ENCODE results near the gene SCFD2. TPM values are rescaled to one million over a fixed set of nuclear protein-coding genes. Genes with fewer than 3 reads are reported as not detected.
"Not testable (repeated sequence)": the region's sequence is repeated elsewhere in the genome, so short reads cannot be mapped to it uniquely, and the experiment has no call there.

The SCFD2 gene
- polyA plus RNA-seq, 6 donors from 2014 or later = 11.6 to 22.7 (median 19.3) TPM

DNA sequence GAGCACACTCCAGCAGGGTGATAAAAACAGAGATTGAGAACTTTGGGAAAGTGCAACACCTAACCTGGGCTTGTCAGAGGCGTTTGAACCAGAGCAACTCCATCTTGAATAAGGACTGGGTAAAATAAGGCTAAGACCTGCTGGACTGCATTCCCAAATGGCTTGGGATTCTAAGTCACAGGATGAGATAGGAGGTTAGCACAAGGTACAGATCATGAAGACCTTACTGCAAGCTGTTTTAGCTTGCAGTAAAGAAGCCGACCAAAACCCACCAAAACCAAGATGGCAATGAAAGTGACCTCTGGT, 43.9 kb downstream of the SCFD2 start:
- H3K36me3 Mint-ChIP-seq = peaks cover 2 to 4% of the 10 kb centered on the region in 2 donors
- H3K27me3 Mint-ChIP-seq = no peaks in the 10 kb centered on the region
- peaks cover 14 to 47% (median 17%) of the 10 kb centered on the region in 3 donors for H3K4me1 Mint-ChIP-seq
- peaks cover 0 to under 1% (median 0%) of the 10 kb centered on the region in 7 donors for H3K9me3 Mint-ChIP-seq
- H3K27ac Mint-ChIP-seq = peak overlapping the region in 1 of 6 donors; percentile 62
- no peak for DNase-seq
- H3K4me3 Mint-ChIP-seq = no peak overlapping the region
- ATAC-seq (ENCODE audit: low read depth in 2 of 2) = no peak

- no peaks in the 10 kb centered on the region for H3K27me3 Mint-ChIP-seq
- H3K9me3 Mint-ChIP-seq = no peaks in the 10 kb centered on the region
- DNase-seq (no peak), ATAC-seq (ENCODE audit: low read depth in 2 of 2) (no peak)
- peaks cover 14 to 47% (median 15%) of the 10 kb centered on the region in 3 donors for H3K4me1 Mint-ChIP-seq
- H3K4me3 Mint-ChIP-seq = no peak overlapping the region
- peak overlapping the region in 2 of 6 donors; percentile 59 to 62 for H3K27ac Mint-ChIP-seq
- no peaks in the 10 kb centered on the region for H3K36me3 Mint-ChIP-seq
These were observed 44.5 kb downstream of the SCFD2 start for GRCh38 chr4:53321151-53321983.

- Mint-ChIP-seq H3K36me3 (peaks cover 7 to 12% of the 10 kb centered on the region in 2 donors), H3K27me3 (no peaks in the 10 kb centered on the region), H3K27ac (peak overlapping the region in 2 of 6 donors; percentile 17 to 50), H3K9me3 (no peaks in the 10 kb centered on the region), H3K4me1 (peaks cover 6 to 24% (median 13%) of the 10 kb centered on the region in 3 donors), H3K4me3 (no peak overlapping the region)
- no peak for ATAC-seq (ENCODE audit: low read depth in 2 of 2)
- DNase-seq = no peak
These were observed 50.6 kb downstream of the SCFD2 start for GRCh38 chr4:53315300-53315699.

DNA sequence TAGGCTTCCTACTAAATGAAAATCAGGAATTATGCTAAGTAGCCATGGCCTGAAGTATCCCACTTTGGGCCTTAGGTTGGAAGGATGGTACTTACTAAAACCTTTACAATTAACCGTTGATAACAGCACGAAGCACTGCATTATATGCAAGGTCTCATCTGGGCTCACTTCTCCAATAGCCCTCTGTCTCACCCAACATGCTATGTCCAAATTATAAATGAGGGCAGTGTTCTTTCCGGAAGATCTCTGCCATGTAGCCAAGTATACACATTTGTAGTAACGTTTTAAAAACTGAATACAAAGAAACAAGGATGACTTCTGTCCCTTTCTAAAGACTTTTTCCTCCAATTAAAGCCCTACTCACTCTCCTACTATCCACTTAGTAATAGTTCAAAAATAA, 51.6 kb downstream of the SCFD2 start:
- ATAC-seq (ENCODE audit: low read depth in 2 of 2) (no peak), DNase-seq (no peak)
- Mint-ChIP-seq H3K27ac (no peak overlapping the region), H3K36me3 (peaks cover 7 to 12% of the 10 kb centered on the region in 2 donors), H3K4me1 (peaks cover 6 to 28% (median 16%) of the 10 kb centered on the region in 3 donors), H3K4me3 (no peak overlapping the region), H3K9me3 (no peaks in the 10 kb centered on the region), H3K27me3 (no peaks in the 10 kb centered on the region)

GRCh38 chr4:53313510-53313909, 52.4 kb downstream of the SCFD2 start:
- Mint-ChIP-seq H3K27ac (no peak overlapping the region), H3K9me3 (no peaks in the 10 kb centered on the region)
- no peak for DNase-seq

GRCh38 chr4:53309321-53310040, 56.4 kb downstream of the SCFD2 start:
- peaks cover 10 to 41% (median 23%) of the 10 kb centered on the region in 3 donors for H3K4me1 Mint-ChIP-seq
- no peaks in the 10 kb centered on the region for H3K27me3 Mint-ChIP-seq
- ATAC-seq (ENCODE audit: low read depth in 2 of 2) (no peak), DNase-seq (no peak)
- peak overlapping the region in 4 of 6 donors; percentile 8 to 84 (median 39) for H3K27ac Mint-ChIP-seq
- no peak overlapping the region for H3K4me3 Mint-ChIP-seq
- peaks cover under 1 to 4% (median 2%) of the 10 kb centered on the region in 7 donors for H3K9me3 Mint-ChIP-seq
- H3K36me3 Mint-ChIP-seq = peaks cover 39 to 43% of the 10 kb centered on the region in 2 donors

More at GRCh38 chr4:53313510-53313909, 52.4 kb downstream of the SCFD2 start:
- H3K4me3 Mint-ChIP-seq = no peak overlapping the region
- peaks cover 7 to 12% of the 10 kb centered on the region in 2 donors for H3K36me3 Mint-ChIP-seq
- peaks cover 6 to 29% (median 21%) of the 10 kb centered on the region in 3 donors for H3K4me1 Mint-ChIP-seq
- no peak for ATAC-seq (ENCODE audit: low read depth in 2 of 2)
- no peaks in the 10 kb centered on the region for H3K27me3 Mint-ChIP-seq

DNA sequence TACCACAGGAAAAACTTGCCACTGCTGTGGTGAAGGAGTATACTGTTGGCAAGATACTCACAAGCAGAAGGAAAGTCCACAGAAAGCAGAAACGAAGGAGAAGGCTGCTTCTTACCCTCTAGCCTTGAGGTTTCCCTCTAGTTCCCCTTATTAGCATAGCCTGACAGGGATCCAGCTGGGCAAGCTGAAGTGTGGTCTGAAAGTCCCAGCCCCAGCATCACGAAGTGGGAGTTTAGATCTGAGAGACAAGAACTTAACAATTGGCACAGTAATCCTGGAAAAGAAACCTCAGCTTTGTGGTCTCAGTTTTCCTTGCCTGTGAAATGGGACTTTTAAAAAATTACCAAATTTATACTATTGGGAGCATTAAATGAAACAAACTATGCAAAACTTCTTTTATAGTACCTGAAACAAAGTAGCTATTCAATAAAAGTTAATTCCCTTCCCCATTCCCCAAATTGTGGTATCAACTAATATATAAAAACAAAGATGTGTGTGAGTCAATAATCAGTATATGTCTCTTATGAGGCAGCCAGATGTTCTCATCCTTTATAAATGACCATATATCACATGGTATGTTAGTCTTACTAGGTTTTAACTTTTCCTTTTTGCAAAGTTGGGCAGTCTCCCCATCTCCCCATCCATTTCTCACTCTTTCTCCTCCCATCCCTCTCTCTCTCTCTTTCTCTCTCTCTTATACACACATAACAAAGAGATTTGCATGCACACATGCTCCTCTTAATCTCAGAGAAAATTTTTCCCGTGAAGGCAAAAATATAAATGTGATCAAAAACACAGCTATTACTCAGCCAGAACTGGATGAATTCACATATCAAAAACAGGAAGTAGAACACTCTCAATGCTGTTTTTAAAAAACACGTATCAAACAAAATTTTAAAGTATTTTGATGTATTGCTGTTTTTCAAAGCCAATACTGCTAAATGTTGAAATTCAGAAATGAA, 57.8 kb downstream of the SCFD2 start:
- Mint-ChIP-seq H3K4me3 (peak overlapping the region in 2 of 8 donors; percentile 1 to 38), H3K4me1 (peaks cover 13 to 41% (median 23%) of the 10 kb centered on the region in 3 donors), H3K36me3 (peaks cover 42 to 51% of the 10 kb centered on the region in 2 donors), H3K9me3 (peaks cover 5 to 13% (median 9%) of the 10 kb centered on the region in 7 donors), H3K27me3 (no peaks in the 10 kb centered on the region), H3K27ac (peak overlapping the region; percentile 2 to 88 (median 54))
- ATAC-seq (ENCODE audit: low read depth in 2 of 2) (peak in 1 of 2 donors; percentile 23), DNase-seq (no peak)

DNA sequence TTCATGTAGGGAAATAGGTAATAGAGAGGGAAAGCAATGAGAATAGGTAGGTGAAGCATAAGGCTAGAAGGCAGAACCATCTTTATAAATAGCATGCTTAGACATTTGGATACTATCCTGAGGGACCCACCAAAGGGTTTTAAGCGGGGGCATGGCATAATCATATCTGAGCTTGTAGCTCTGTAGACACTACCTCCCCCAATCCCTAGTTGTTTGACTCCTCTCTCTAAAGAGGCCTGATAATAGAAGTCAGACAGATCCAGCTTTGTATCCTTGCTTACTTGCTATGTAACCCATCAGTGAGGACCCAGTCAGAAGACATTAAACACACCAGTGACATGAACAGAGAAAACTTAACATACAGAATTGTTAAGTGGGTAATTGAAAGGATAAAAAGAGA, 58.7 kb downstream of the SCFD2 start:
- H3K27ac Mint-ChIP-seq = peak overlapping the region in 2 of 6 donors; percentile 2 to 49
- no peaks in the 10 kb centered on the region for H3K27me3 Mint-ChIP-seq
- peaks cover 38 to 50% of the 10 kb centered on the region in 2 donors for H3K36me3 Mint-ChIP-seq
- DNase-seq (no peak), ATAC-seq (ENCODE audit: low read depth in 2 of 2) (no peak)
- peaks cover 5 to 18% (median 12%) of the 10 kb centered on the region in 7 donors for H3K9me3 Mint-ChIP-seq
- no peak overlapping the region for H3K4me3 Mint-ChIP-seq
- peaks cover 13 to 41% (median 23%) of the 10 kb centered on the region in 3 donors for H3K4me1 Mint-ChIP-seq

DNA sequence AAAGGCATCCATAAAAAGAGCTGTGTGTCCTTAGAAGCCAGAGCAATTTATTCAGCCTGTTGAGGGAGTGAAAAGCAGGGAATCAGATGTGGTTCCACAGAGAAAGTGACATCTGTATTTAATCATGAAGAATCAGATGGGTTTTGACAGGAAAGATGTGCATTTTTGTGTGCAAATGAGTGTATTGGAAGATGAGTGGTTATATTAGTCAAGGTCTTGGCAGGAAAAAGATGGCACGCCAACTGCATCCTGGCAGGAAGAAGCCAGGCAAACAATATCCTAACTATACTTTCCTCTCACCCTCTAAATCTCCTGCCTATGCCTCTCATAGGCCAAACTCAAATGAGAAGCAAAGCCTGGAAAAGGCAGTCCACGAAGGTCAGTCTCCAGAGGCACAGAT, 59.1 kb downstream of the SCFD2 start:
- peak overlapping the region in 1 of 6 donors; percentile 2 for H3K27ac Mint-ChIP-seq
- H3K9me3 Mint-ChIP-seq = peaks cover 5 to 18% (median 12%) of the 10 kb centered on the region in 7 donors
- ATAC-seq (ENCODE audit: low read depth in 2 of 2) (no peak), DNase-seq (no peak)
- H3K27me3 Mint-ChIP-seq = no peaks in the 10 kb centered on the region
- peaks cover 13 to 41% (median 23%) of the 10 kb centered on the region in 3 donors for H3K4me1 Mint-ChIP-seq
- H3K36me3 Mint-ChIP-seq = peaks cover 38 to 45% of the 10 kb centered on the region in 2 donors
- no peak overlapping the region for H3K4me3 Mint-ChIP-seq

GRCh38 chr4:53292209-53292608, 73.7 kb downstream of the SCFD2 start:
- not testable (repeated sequence) for H3K4me1 Mint-ChIP-seq; H3K27me3 Mint-ChIP-seq; H3K4me3 Mint-ChIP-seq; DNase-seq; ATAC-seq (ENCODE audit: low read depth in 2 of 2); H3K27ac Mint-ChIP-seq
- H3K36me3 Mint-ChIP-seq = peaks cover 60 to 63% of the 10 kb centered on the region in 2 donors
- peaks cover 15 to 92% (median 79%) of the 10 kb centered on the region in 7 donors for H3K9me3 Mint-ChIP-seq

DNA sequence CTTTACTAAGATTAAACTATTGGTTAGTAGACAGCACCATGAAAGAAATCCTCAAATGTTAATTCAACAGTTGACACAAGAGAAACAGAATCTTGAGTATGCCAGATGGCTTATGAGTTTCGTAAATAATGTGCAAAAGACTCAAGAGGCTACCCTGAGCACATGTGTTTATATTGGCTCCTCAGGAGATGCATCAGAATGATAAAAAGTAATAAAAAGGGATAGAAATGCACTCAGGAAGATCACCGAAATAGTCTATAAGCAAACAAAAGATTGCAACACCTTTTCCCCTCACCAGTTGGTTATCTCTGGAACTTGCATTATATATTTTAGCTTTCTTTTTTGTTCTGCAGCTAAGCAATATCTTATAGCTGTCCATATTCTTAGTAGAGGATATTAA, 84.4 kb downstream of the SCFD2 start:
- peaks cover 1 to 9% (median 3%) of the 10 kb centered on the region in 3 donors for H3K4me1 Mint-ChIP-seq
- no peaks in the 10 kb centered on the region for H3K27me3 Mint-ChIP-seq
- DNase-seq (no peak), ATAC-seq (ENCODE audit: low read depth in 2 of 2) (no peak)
- H3K36me3 Mint-ChIP-seq = peaks cover 8 to 16% of the 10 kb centered on the region in 2 donors
- peaks cover 4 to 24% (median 17%) of the 10 kb centered on the region in 7 donors for H3K9me3 Mint-ChIP-seq
- peak overlapping the region in 1 of 6 donors; percentile 73 for H3K27ac Mint-ChIP-seq
- H3K4me3 Mint-ChIP-seq = no peak overlapping the region

DNA sequence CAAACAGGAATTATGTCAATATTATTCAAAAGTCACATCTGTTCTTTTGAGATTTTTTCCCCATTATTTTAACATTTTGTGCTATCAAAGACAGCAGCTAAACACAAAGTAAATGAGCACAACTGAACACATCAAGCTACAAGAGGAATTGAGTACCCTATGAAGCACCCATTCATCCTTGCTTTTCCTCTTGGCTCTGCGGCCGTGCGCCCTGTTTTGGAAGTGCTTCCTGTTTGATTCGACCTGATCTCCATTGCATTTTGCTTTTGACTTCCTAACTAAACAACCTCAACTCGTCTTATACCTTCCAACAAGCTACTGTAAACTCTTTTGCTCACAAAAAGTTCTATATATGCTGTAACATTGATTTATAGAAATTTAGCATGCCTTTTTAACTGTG, 85.0 kb downstream of the SCFD2 start:
- peaks cover 4 to 24% (median 17%) of the 10 kb centered on the region in 7 donors for H3K9me3 Mint-ChIP-seq
- H3K36me3 Mint-ChIP-seq = peaks cover 8 to 16% of the 10 kb centered on the region in 2 donors
- ATAC-seq (ENCODE audit: low read depth in 2 of 2) (no peak), DNase-seq (no peak)
- H3K4me1 Mint-ChIP-seq = peaks cover 0 to 6% (median under 1%) of the 10 kb centered on the region in 3 donors
- no peaks in the 10 kb centered on the region for H3K27me3 Mint-ChIP-seq
- no peak overlapping the region for H3K4me3 Mint-ChIP-seq
- H3K27ac Mint-ChIP-seq = peak overlapping the region in 1 of 6 donors; percentile 59

All from naive B cell (primary cell).